ENCODE data around the gene OR5D14.

OR5D14 gene

GRCh38 chr11:55795256-55795655, at the start of gene OR5D14:
TSS of gene OR5D14 (plus strand) at chr11:55795556. CDS start at chr11:55795556, 0 bp downstream.
- no peak for DNase-seq (ENCODE audit: low read depth)

- no peak for DNase-seq (ENCODE audit: low read depth)
Measured at GRCh38 chr11:55773138-55773537, 22.2 kb upstream of the OR5D14 start, which contains the start of gene OR5D13. TSS of gene OR5D13 (plus strand) at chr11:55773438. CDS start at chr11:55773438, 0 bp downstream.

- no peak for DNase-seq (ENCODE audit: low read depth)
Measured at GRCh38 chr11:55791606-55792005, 3.8 kb upstream of the OR5D14 start.

- DNase-seq (ENCODE audit: low read depth): no peak
Measured at GRCh38 chr11:55793321-55793720, 2.0 kb upstream of the OR5D14 start.

GRCh38 chr11:55806248-55806647, 10.9 kb downstream of the OR5D14 start:
- DNase-seq (ENCODE audit: low read depth): no peak

DNA sequence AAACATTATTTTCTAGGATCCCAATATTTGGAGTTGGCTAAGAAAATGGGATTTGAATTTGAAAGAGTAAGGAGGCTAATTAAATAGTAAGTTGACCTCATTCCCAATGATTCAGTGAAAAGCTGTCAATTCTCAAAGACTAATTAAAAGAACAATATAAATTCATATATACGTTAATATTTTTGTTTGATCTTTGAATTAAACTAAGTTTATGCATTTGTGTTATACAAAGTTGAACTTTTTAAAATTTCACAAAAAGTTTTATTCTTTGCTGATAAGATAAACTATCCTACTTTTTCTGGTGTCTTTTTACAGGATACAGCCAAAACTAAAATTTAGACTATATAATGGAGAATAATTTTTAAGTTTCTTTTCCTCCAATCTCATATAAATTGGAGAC, 15.7 kb downstream of the OR5D14 start, which contains the start of gene OR5L1:
Gene OR5L1 (plus strand): TSS at position 301 of the 400 bp plus-strand sequence. CDS start 100 bp downstream, outside the sequence.
- no peak for DNase-seq (ENCODE audit: low read depth)

DNA sequence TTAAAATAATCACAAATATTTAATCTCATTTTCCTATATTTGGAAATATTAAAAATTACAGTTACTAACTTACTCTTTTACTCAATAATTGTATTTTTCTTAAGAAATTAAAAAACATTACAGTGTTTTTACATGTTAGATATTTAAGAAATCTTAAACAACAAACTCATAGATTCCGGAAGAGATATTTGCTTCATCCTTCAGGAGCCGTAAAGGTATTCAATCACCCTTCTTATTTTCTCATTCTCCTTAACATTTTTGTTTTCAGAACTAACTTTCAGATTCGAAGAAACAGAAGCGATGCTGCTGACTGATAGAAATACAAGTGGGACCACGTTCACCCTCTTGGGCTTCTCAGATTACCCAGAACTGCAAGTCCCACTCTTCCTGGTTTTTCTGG, 24.0 kb downstream of the OR5D14 start, which contains the start of gene OR5D18:
Gene OR5D18 (plus strand): TSS at position 301 of the 400 bp plus-strand sequence. CDS start 0 bp downstream, at position 301.
- DNase-seq (ENCODE audit: low read depth): no peak

DNA sequence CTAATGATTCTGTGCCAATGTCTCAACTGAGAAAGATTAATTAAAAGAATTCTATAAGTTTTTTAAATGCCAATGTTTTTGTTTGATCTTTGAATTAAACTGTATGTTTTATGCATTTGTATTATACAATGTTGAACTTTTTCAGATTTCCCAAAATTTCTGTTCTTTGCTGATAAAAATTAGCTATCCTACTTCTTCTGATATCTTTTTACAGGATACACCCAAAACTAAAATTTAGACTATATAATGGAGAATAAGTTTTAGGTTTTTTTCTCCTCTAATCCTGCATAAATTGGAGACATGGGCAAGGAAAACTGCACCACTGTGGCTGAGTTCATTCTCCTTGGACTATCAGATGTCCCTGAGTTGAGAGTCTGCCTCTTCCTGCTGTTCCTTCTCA, 31.6 kb downstream of the OR5D14 start, which contains the start of gene OR5L2:
Gene OR5L2 (plus strand): TSS at position 301 of the 400 bp plus-strand sequence. CDS start 0 bp downstream, at position 301.
- DNase-seq (ENCODE audit: low read depth): no peak

- DNase-seq (ENCODE audit: low read depth): no peak
Measured at GRCh38 chr11:55838452-55838851, 43.1 kb downstream of the OR5D14 start, which contains the start of gene OR5D16. TSS of gene OR5D16 (plus strand) at chr11:55838752. CDS start at chr11:55838752, 0 bp downstream.

All from activated T-cell treated with anti-CD3 and anti-CD28 coated beads for 1 hour (primary cell).